ENCODE results near the gene GPX8.

The GPX8 gene

GRCh38 chr5:55159763-55160492, at the start of gene GPX8:
GPX8 (plus strand) TSS chr5:55160171; CDS start chr5:55160193, 22 bp downstream.
- Histone ChIP-seq H3K27me3 (ENCODE audit: insufficient read depth, low read length) (no peaks in the 10 kb centered on the region), H3K79me2 (ENCODE audit: control insufficient read depth, insufficient read depth, low read length, unreplicated experiment) (peaks cover 30% of the 10 kb centered on the region), H3K4me1 (ENCODE audit: control insufficient read depth, insufficient read depth, low read length, unreplicated experiment) (peaks cover 14% of the 10 kb centered on the region), H3K27ac (ENCODE audit: low read depth, low read length) (peak within 1 kb of the TSS; percentile 80), H2AFZ (ENCODE audit: low read length, unreplicated experiment) (peak within 1 kb of the TSS; percentile 73), H3K36me3 (ENCODE audit: insufficient read depth, low read length) (peaks cover 19% of the 10 kb centered on the region), H3K4me3 (ENCODE audit: low read depth, low read length) (peak within 1 kb of the TSS; percentile 86)

DNA sequence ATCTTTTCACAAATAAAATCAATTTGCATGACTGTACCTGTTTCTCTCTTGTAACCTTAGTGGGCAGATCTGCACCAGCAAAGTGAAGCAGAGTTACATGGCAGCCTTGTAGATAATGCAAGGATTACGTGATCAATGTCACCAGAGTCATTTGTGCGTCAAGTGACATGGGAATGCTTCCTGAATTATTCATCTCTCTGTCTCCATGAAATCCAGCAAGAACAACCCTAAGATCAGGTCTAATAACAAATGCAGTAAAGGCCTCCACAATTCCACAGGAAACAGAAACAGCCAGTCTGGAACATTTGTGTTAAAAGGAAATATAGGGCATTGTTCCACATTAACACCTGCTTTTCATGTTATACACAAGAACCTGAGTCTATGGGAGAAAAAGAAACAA, 49.8 kb upstream of the GPX8 start:
- Histone ChIP-seq H3K27ac (ENCODE audit: low read depth, low read length) (no peak overlapping the region), H3K27me3 (ENCODE audit: insufficient read depth, low read length) (no peaks in the 10 kb centered on the region)

DNA sequence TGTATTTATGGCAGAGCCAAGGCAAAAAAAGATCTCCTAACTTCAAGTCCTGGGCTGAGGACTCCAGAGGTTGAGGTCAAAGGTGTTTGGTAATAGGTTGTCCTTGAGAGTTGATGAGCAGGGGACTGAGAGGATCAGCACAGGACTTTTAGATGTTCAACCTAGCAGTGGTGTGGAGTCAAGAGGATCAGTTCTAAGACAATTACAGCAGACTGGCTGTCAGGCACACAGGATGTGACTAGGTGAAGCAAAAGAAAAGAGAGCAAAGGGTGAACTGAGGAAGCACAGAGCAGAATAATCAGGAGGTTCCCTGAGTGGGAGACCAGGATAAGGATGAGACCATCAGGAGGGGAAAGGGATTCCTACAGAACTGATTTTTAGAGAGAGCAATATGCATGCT, 46.6 kb upstream of the GPX8 start:
- H3K4me3 ChIP-seq (ENCODE audit: low read depth, low read length), result no peak overlapping the region
- H3K27me3 ChIP-seq (ENCODE audit: insufficient read depth, low read length), result no peaks in the 10 kb centered on the region
- H3K27ac ChIP-seq (ENCODE audit: low read depth, low read length), result no peak overlapping the region
- H3K4me1 ChIP-seq (ENCODE audit: control insufficient read depth, insufficient read depth, low read length, unreplicated experiment), result no peaks in the 10 kb centered on the region
- no peaks in the 10 kb centered on the region for H3K36me3 ChIP-seq (ENCODE audit: insufficient read depth, low read length)
- no peaks in the 10 kb centered on the region for H3K79me2 ChIP-seq (ENCODE audit: control insufficient read depth, insufficient read depth, low read length, unreplicated experiment)
- no peak overlapping the region for H2AFZ ChIP-seq (ENCODE audit: low read length, unreplicated experiment)

More for the DNA sequence above, 49.8 kb upstream of the GPX8 start:
- Histone ChIP-seq H2AFZ (ENCODE audit: low read length, unreplicated experiment) (no peak overlapping the region), H3K4me3 (ENCODE audit: low read depth, low read length) (no peak overlapping the region), H3K79me2 (ENCODE audit: control insufficient read depth, insufficient read depth, low read length, unreplicated experiment) (no peaks in the 10 kb centered on the region), H3K36me3 (ENCODE audit: insufficient read depth, low read length) (no peaks in the 10 kb centered on the region), H3K4me1 (ENCODE audit: control insufficient read depth, insufficient read depth, low read length, unreplicated experiment) (no peaks in the 10 kb centered on the region)

DNA sequence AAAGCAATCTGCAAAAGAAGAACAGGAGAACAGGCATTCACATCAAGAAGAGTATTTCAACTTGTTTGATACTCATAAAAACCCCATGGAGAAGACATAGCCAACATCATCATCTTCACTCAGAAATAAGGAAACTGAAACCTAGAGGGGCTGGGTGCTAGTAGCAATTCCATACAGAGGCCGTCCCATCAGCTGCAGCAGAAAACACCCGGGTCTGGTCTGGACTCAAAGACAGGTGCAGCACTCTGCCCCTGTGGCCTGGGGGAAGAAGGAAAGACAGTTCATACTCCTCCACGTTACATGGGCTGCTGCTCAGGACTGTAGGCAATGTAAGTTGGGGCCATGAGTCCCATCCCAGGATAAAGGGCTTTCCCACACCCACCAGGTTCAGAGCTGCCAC, 45.9 kb upstream of the GPX8 start:
- Histone ChIP-seq H3K27me3 (ENCODE audit: insufficient read depth, low read length) (no peaks in the 10 kb centered on the region), H3K36me3 (ENCODE audit: insufficient read depth, low read length) (no peaks in the 10 kb centered on the region), H3K4me1 (ENCODE audit: control insufficient read depth, insufficient read depth, low read length, unreplicated experiment) (no peaks in the 10 kb centered on the region), H3K79me2 (ENCODE audit: control insufficient read depth, insufficient read depth, low read length, unreplicated experiment) (no peaks in the 10 kb centered on the region), H3K4me3 (ENCODE audit: low read depth, low read length) (no peak overlapping the region), H3K27ac (ENCODE audit: low read depth, low read length) (no peak overlapping the region), H2AFZ (ENCODE audit: low read length, unreplicated experiment) (no peak overlapping the region)

GRCh38 chr5:55123365-55123764, 36.6 kb upstream of the GPX8 start:
- H2AFZ ChIP-seq (ENCODE audit: low read length, unreplicated experiment), result no peak overlapping the region
- no peaks in the 10 kb centered on the region for H3K79me2 ChIP-seq (ENCODE audit: control insufficient read depth, insufficient read depth, low read length, unreplicated experiment)
- H3K27me3 ChIP-seq (ENCODE audit: insufficient read depth, low read length), result no peaks in the 10 kb centered on the region
- H3K4me1 ChIP-seq (ENCODE audit: control insufficient read depth, insufficient read depth, low read length, unreplicated experiment), result no peaks in the 10 kb centered on the region
- no peaks in the 10 kb centered on the region for H3K36me3 ChIP-seq (ENCODE audit: insufficient read depth, low read length)
- H3K27ac ChIP-seq (ENCODE audit: low read depth, low read length), result no peak overlapping the region
- no peak overlapping the region for H3K4me3 ChIP-seq (ENCODE audit: low read depth, low read length)

DNA sequence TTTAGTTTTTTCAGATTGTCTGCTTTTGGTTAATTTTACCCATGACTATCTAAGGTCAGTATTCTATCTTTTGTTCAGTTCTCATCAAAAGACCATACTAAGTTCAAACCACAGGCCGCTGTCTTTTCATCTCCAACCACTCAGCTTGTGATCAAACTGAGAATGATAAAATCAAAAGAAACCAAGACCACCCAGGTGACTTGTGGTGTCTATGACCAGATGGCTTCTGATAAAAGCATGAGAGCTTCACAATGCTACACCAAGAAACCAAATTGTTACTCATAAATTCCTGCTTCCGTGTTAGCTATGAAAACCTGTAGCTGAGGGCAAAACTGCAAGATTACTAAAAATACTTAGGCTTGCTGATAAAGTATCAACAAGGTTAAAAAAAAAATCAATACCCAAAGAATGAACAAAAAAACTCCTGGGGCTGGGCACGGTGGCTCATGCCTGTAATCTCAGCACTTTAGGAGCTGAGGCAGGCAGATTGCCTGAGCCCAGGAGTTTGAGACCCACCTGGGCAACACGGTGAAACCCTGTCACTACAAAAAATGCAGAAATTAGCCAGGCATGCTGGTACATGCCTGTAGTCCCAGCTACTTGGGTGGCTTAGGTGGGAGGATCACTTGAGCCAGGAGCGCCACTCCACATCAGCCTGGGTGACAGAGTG, 25.8 kb upstream of the GPX8 start:
- H3K27ac ChIP-seq (ENCODE audit: low read depth, low read length), result no peak overlapping the region
- no peaks in the 10 kb centered on the region for H3K4me1 ChIP-seq (ENCODE audit: control insufficient read depth, insufficient read depth, low read length, unreplicated experiment)
- no peaks in the 10 kb centered on the region for H3K27me3 ChIP-seq (ENCODE audit: insufficient read depth, low read length)
- H3K4me3 ChIP-seq (ENCODE audit: low read depth, low read length), result no peak overlapping the region
- H3K79me2 ChIP-seq (ENCODE audit: control insufficient read depth, insufficient read depth, low read length, unreplicated experiment), result no peaks in the 10 kb centered on the region
- no peaks in the 10 kb centered on the region for H3K36me3 ChIP-seq (ENCODE audit: insufficient read depth, low read length)
- no peak overlapping the region for H2AFZ ChIP-seq (ENCODE audit: low read length, unreplicated experiment)

GRCh38 chr5:55136521-55136920, 23.4 kb upstream of the GPX8 start:
- no peak overlapping the region for H3K27ac ChIP-seq (ENCODE audit: low read depth, low read length)
- H3K79me2 ChIP-seq (ENCODE audit: control insufficient read depth, insufficient read depth, low read length, unreplicated experiment), result no peaks in the 10 kb centered on the region
- no peak overlapping the region for H3K4me3 ChIP-seq (ENCODE audit: low read depth, low read length)
- no peaks in the 10 kb centered on the region for H3K27me3 ChIP-seq (ENCODE audit: insufficient read depth, low read length)
- no peak overlapping the region for H2AFZ ChIP-seq (ENCODE audit: low read length, unreplicated experiment)
- H3K4me1 ChIP-seq (ENCODE audit: control insufficient read depth, insufficient read depth, low read length, unreplicated experiment), result no peaks in the 10 kb centered on the region
- H3K36me3 ChIP-seq (ENCODE audit: insufficient read depth, low read length), result no peaks in the 10 kb centered on the region

DNA sequence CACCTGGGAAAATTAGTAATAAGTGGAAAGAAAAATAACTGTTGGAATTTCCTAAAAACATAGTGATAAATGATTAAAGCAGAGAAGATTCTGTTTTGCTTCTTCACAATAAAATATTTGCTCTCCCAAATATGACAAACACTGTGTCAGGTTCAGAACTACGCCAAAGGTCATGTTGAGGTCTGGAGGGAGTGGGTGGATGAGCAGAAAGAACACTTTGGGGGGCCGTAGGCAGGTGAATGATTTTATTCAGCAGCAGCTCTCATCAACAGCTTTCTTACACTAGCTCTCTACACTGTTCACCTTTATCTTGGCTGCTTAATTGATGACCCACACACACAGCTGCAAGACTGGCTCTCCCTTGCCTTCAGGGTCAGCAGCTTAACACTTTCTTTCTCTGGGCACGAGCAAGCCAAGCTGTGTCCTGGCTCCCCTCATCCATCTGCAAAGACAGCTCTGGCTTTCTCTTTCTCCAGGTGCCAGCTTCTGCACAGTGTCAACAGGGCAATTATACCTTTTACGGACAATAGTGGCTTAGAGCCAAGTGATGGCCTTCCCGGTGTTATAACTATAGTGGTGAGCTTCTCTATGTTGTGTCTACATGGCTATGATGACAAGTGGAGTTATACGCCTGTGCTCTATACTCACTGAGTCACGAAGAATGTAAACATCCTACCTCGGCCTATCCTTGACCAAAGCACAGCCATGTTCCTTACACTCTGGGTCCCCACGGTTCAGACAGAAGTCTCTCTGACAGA, 18.9 kb upstream of the GPX8 start:
- no peak overlapping the region for H2AFZ ChIP-seq (ENCODE audit: low read length, unreplicated experiment)
- H3K27ac ChIP-seq (ENCODE audit: low read depth, low read length), result no peak overlapping the region
- no peaks in the 10 kb centered on the region for H3K36me3 ChIP-seq (ENCODE audit: insufficient read depth, low read length)
- no peaks in the 10 kb centered on the region for H3K27me3 ChIP-seq (ENCODE audit: insufficient read depth, low read length)
- peaks cover under 1% of the 10 kb centered on the region for H3K4me1 ChIP-seq (ENCODE audit: control insufficient read depth, insufficient read depth, low read length, unreplicated experiment)
- no peak overlapping the region for H3K4me3 ChIP-seq (ENCODE audit: low read depth, low read length)
- H3K79me2 ChIP-seq (ENCODE audit: control insufficient read depth, insufficient read depth, low read length, unreplicated experiment), result no peaks in the 10 kb centered on the region

DNA sequence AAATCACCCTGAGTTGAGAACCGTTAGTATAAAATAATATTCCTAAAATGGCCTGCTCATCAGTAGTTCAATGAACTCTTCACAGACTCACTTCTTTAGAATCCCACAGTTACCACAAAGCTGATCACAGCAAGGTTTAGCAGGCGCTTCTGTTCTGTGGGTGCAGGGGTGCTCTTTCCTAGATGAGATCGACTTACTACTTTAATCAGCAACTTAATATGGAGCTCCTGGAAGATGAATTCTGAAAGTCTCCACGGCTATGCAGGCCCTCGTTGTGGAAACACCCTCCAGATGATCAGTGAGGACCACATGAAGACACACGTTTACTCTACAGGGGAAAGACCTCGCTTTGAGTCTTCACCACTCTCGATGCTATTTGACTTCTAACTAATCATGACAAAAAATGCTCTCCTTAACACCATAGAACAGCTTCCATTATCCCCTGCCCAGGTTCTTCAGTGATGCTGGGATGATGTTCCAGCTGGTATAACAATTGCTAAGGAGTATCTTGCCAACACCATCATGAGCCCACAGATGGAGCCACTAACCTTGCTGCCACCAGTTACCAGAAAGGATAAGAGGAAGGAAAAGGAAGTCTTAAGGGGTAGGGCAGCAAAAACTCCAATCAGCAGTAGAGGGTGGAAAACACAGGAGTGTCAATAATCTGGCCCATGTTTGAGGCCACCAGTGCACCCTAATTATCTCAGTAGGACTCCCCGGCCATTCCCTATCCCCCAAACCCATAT, 17.9 kb upstream of the GPX8 start:
- Histone ChIP-seq H3K27me3 (ENCODE audit: insufficient read depth, low read length) (no peaks in the 10 kb centered on the region), H3K36me3 (ENCODE audit: insufficient read depth, low read length) (no peaks in the 10 kb centered on the region), H3K27ac (ENCODE audit: low read depth, low read length) (no peak overlapping the region), H3K4me1 (ENCODE audit: control insufficient read depth, insufficient read depth, low read length, unreplicated experiment) (peaks cover 4% of the 10 kb centered on the region), H2AFZ (ENCODE audit: low read length, unreplicated experiment) (no peak overlapping the region), H3K79me2 (ENCODE audit: control insufficient read depth, insufficient read depth, low read length, unreplicated experiment) (no peaks in the 10 kb centered on the region), H3K4me3 (ENCODE audit: low read depth, low read length) (no peak overlapping the region)

DNA sequence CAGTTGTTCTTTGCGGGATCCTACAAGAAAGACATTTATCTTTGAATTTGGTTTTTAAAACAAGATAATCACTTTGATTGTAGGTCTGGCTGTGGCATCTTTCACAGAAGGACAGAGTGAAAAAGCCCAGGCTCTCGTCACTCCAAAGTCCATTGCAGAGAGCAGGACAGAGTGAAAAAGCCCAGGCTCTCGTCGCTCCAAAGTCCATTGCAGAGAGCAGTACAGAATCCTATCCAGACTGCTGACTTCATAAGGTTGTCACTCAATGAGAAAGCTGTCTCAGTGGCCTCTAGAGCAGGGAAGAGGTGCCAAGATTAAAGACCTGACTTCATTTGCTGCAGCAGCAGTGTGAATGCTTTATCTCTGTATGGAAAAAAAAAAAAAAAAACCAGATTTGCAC, 16.3 kb upstream of the GPX8 start:
- Histone ChIP-seq H3K4me3 (ENCODE audit: low read depth, low read length) (no peak overlapping the region), H3K4me1 (ENCODE audit: control insufficient read depth, insufficient read depth, low read length, unreplicated experiment) (peaks cover 4% of the 10 kb centered on the region), H2AFZ (ENCODE audit: low read length, unreplicated experiment) (no peak overlapping the region), H3K36me3 (ENCODE audit: insufficient read depth, low read length) (no peaks in the 10 kb centered on the region), H3K79me2 (ENCODE audit: control insufficient read depth, insufficient read depth, low read length, unreplicated experiment) (no peaks in the 10 kb centered on the region), H3K27ac (ENCODE audit: low read depth, low read length) (no peak overlapping the region), H3K27me3 (ENCODE audit: insufficient read depth, low read length) (no peaks in the 10 kb centered on the region)

Measured in ACC112 (cell line).